Trophoblast cell (in vitro differentiated cells and primary cell): ENCODE results near the gene MYBL2.

Source experiments
- DNase-seq, 2 donors: peaks; one replicate each; pipeline ENCODE4 v3.0.0-alpha.2; 2016
- H2AFZ ChIP-seq: 2 replicates; pipeline ENCODE4 v1.6.1; 2013; ENCODE audit warnings: low read length, moderate library complexity, mild to moderate bottlenecking; ENCODE audit not compliant: insufficient read depth, poor library complexity
- H2AK5ac ChIP-seq: 2 replicates; pipeline ENCODE4 v1.6.1; 2013; ENCODE audit warnings: mild to moderate bottlenecking, low read length
- H2BK120ac ChIP-seq: 2 replicates; pipeline ENCODE4 v1.6.1; 2013; ENCODE audit warnings: low read length, mild to moderate bottlenecking, moderate library complexity; ENCODE audit not compliant: insufficient read depth, poor library complexity
- H2BK12ac ChIP-seq: 2 replicates; pipeline ENCODE4 v1.6.1; 2013; ENCODE audit warnings: mild to moderate bottlenecking, low read length, moderate library complexity
- H2BK5ac ChIP-seq: 2 replicates; pipeline ENCODE4 v1.6.1; 2013; ENCODE audit warnings: low read length, low read depth, moderate library complexity, mild to moderate bottlenecking; ENCODE audit not compliant: poor library complexity
- H3K14ac ChIP-seq: 2 replicates; pipeline ENCODE4 v1.6.1; 2013; ENCODE audit warnings: mild to moderate bottlenecking, low read length
- H3K18ac ChIP-seq: 2 replicates; pipeline ENCODE4 v1.6.1; 2013; ENCODE audit warnings: mild to moderate bottlenecking, low read length
- H3K23ac ChIP-seq: 2 replicates; pipeline ENCODE4 v1.6.1; 2013; ENCODE audit warnings: low read length
- H3K27ac ChIP-seq: 2 replicates; pipeline ENCODE4 v1.5.1; 2013; ENCODE audit warnings: low read depth, mild to moderate bottlenecking, inconsistent platforms, low read length, moderate library complexity
- H3K27me3 ChIP-seq: 2 replicates; pipeline ENCODE4 v1.6.1; 2013; ENCODE audit warnings: inconsistent platforms, mild to moderate bottlenecking, low read length, moderate library complexity; ENCODE audit not compliant: insufficient read depth
- H3K36me3 ChIP-seq, 2 experiments: 1 replicate in 1 of 2; 2 replicates in 1 of 2; pipeline ENCODE4 v1.6.1; 2013; ENCODE audit warnings: low read length in 2 of 2, mild to moderate bottlenecking in 2 of 2, moderate library complexity in 1 of 2; ENCODE audit not compliant: insufficient read depth in 2 of 2, control insufficient read depth in 1 of 2
- H3K4ac ChIP-seq: 2 replicates; pipeline ENCODE4 v1.6.1; 2013; ENCODE audit warnings: low read depth, mild to moderate bottlenecking, low read length, moderate library complexity
- H3K4me1 ChIP-seq, 2 experiments: 1 replicate in 1 of 2; 2 replicates in 1 of 2; pipeline ENCODE4 v1.6.1; 2013; ENCODE audit warnings: low read length in 2 of 2, mild to moderate bottlenecking in 2 of 2, moderate library complexity in 1 of 2; ENCODE audit not compliant: insufficient read depth in 2 of 2, control insufficient read depth in 1 of 2
- H3K4me2 ChIP-seq: 2 replicates; pipeline ENCODE4 v1.6.1; 2013; ENCODE audit warnings: inconsistent platforms, mild to moderate bottlenecking, low read length, moderate library complexity
- H3K4me3 ChIP-seq: 2 replicates; pipeline ENCODE4 v1.5.1; 2013; ENCODE audit warnings: mild to moderate bottlenecking, low read depth, low read length, inconsistent platforms
- H3K79me1 ChIP-seq: one replicate; pipeline ENCODE4 v1.6.1; 2013; ENCODE audit warnings: low read length
- H3K79me2 ChIP-seq: 2 replicates; pipeline ENCODE4 v1.6.1; 2013; ENCODE audit warnings: low read length, mild to moderate bottlenecking; ENCODE audit not compliant: control insufficient read depth, insufficient read depth, poor library complexity
- H3K9ac ChIP-seq: 2 replicates; pipeline ENCODE4 v1.6.1; 2013; ENCODE audit warnings: mild to moderate bottlenecking, low read length
- H3K9me3 ChIP-seq: 2 replicates; pipeline ENCODE4 v1.6.1; 2013; ENCODE audit warnings: low read depth, mild to moderate bottlenecking, control low read depth, inconsistent platforms, low read length; ENCODE audit not compliant: insufficient read depth
- H4K12ac ChIP-seq: 2 replicates; pipeline ENCODE4 v1.6.1; 2013; ENCODE audit warnings: low read depth, mild to moderate bottlenecking, low read length, moderate library complexity
- H4K8ac ChIP-seq: 2 replicates; pipeline ENCODE4 v1.6.1; 2013; ENCODE audit warnings: low read depth, mild to moderate bottlenecking, low read length, moderate library complexity
- H4K91ac ChIP-seq: one replicate; pipeline ENCODE4 v1.6.1; 2013; ENCODE audit warnings: low read depth, mild to moderate bottlenecking, low read length, moderate library complexity
- WGBS: extraction: QIAGEN DNeasy Blood & Tissue Kit; methylation state at CpG from one replicate; pipeline ENCODE4 v1.1.7; 2013; ENCODE audit warnings: missing lambda C conversion rate; ENCODE audit not compliant: insufficient read length, insufficient coverage; ENCODE audit errors: extremely low coverage; 5-methylcytosine and 5-hydroxymethylcytosine counted together

MYBL2 gene

DNA sequence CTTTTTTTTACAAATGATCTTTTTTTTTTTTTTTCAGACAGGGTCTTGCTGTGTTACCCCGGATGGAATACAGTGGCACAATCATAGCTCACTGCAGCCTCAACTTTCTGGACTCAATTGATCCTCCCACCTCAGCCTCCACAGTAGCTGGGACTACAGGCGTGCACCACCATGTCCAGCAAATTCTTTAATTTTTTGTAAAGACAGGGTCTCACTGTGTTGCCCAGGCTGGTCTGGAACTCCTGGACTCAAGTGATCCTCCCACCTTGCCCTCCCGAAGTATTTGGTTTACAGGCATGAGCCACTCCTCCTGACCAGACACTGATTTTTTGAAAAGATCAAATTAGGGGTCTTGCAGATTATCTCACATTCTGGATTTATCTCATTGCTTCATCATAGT lies 11.0 kb upstream of the MYBL2 start:
- Histone ChIP-seq H4K8ac (no peak overlapping the region), H3K4ac (no peak overlapping the region), H3K4me3 (no peak overlapping the region), H3K4me2 (no peak overlapping the region), H3K79me1 (peaks cover 6% of the 10 kb centered on the region), H2BK5ac (no peak overlapping the region), H3K9me3 (no peaks in the 10 kb centered on the region), H4K91ac (no peak overlapping the region), H3K27me3 (no peaks in the 10 kb centered on the region), H3K79me2 (peaks cover 3% of the 10 kb centered on the region), H3K18ac (no peak overlapping the region), H3K36me3 (no peaks in the 10 kb centered on the region), H3K27ac (no peak overlapping the region), H3K4me1 (peaks cover 2 to 4% of the 10 kb centered on the region in 2 experiments), H3K9ac (no peak overlapping the region), H2AK5ac (no peak overlapping the region), H4K12ac (no peak overlapping the region), H2BK12ac (no peak overlapping the region), H2BK120ac (no peak overlapping the region), H2AFZ (no peak overlapping the region), H3K23ac (no peak overlapping the region), H3K14ac (no peak overlapping the region)
- DNase-seq, result no peak
- WGBS, result no CpG with 5 or more reads among the region's 3 CpGs

- Histone ChIP-seq H4K12ac (peak overlapping the region; percentile 79), H3K9me3 (no peaks in the 10 kb centered on the region), H3K4me2 (peak overlapping the region; percentile 98), H3K79me1 (peaks cover 6% of the 10 kb centered on the region), H4K91ac (no peak overlapping the region), H3K27me3 (no peaks in the 10 kb centered on the region), H2BK120ac (no peak overlapping the region), H2BK12ac (no peak overlapping the region), H3K4me1 (peaks cover 2 to 4% of the 10 kb centered on the region in 2 experiments), H3K23ac (no peak overlapping the region), H3K27ac (no peak overlapping the region), H3K9ac (peak overlapping the region; percentile 85), H3K18ac (no peak overlapping the region), H3K79me2 (peaks cover 3% of the 10 kb centered on the region), H3K4ac (no peak overlapping the region), H3K4me3 (no peak overlapping the region), H2BK5ac (no peak overlapping the region), H3K14ac (no peak overlapping the region), H3K36me3 (no peaks in the 10 kb centered on the region), H2AFZ (no peak overlapping the region), H4K8ac (peak overlapping the region; percentile 94), H2AK5ac (no peak overlapping the region)
- no peak for DNase-seq
- no CpG with 5 or more reads among the region's 11 CpGs for WGBS
Observed at GRCh38 chr20:43658069-43658722, 8.7 kb upstream of the MYBL2 start.

- no peak for DNase-seq
- H4K8ac ChIP-seq, result no peak overlapping the region
- WGBS, result no CpG with 5 or more reads among the region's 6 CpGs
Observed at GRCh38 chr20:43658723-43659419, 8.0 kb upstream of the MYBL2 start.

GRCh38 chr20:43662943-43663655 lies 3.8 kb upstream of the MYBL2 start:
- no peak overlapping the region for H3K18ac ChIP-seq

More at GRCh38 chr20:43658723-43659419, 8.0 kb upstream of the MYBL2 start:
- Histone ChIP-seq H3K9ac (no peak overlapping the region), H2BK5ac (no peak overlapping the region), H3K27me3 (no peaks in the 10 kb centered on the region), H4K12ac (no peak overlapping the region), H2BK12ac (no peak overlapping the region), H2AFZ (no peak overlapping the region), H3K79me1 (peaks cover 6% of the 10 kb centered on the region), H3K79me2 (peaks cover 3% of the 10 kb centered on the region), H3K27ac (no peak overlapping the region), H2BK120ac (no peak overlapping the region), H3K4me1 (peaks cover 2 to 4% of the 10 kb centered on the region in 2 experiments), H3K18ac (no peak overlapping the region), H3K4me3 (no peak overlapping the region), H3K23ac (no peak overlapping the region), H3K36me3 (no peaks in the 10 kb centered on the region), H3K9me3 (no peaks in the 10 kb centered on the region), H4K91ac (no peak overlapping the region), H3K14ac (no peak overlapping the region), H2AK5ac (no peak overlapping the region), H3K4ac (no peak overlapping the region), H3K4me2 (no peak overlapping the region)

More at GRCh38 chr20:43662943-43663655, 3.8 kb upstream of the MYBL2 start:
- Histone ChIP-seq H2BK5ac (no peak overlapping the region), H3K4ac (no peak overlapping the region), H3K9ac (no peak overlapping the region), H2BK120ac (no peak overlapping the region), H2AK5ac (no peak overlapping the region), H3K4me2 (no peak overlapping the region), H4K91ac (no peak overlapping the region), H3K79me2 (peaks cover 7% of the 10 kb centered on the region), H3K27me3 (no peaks in the 10 kb centered on the region), H3K27ac (no peak overlapping the region), H3K23ac (no peak overlapping the region), H3K36me3 (no peaks in the 10 kb centered on the region), H3K79me1 (peaks cover 11% of the 10 kb centered on the region), H2AFZ (no peak overlapping the region), H4K8ac (no peak overlapping the region), H4K12ac (no peak overlapping the region), H3K9me3 (no peaks in the 10 kb centered on the region), H2BK12ac (no peak overlapping the region), H3K14ac (no peak overlapping the region), H3K4me1 (peaks cover 17 to 21% of the 10 kb centered on the region in 2 experiments), H3K4me3 (no peak overlapping the region)
- DNase-seq, result peak; percentile 46 to 66
- no CpG with 5 or more reads among the region's 2 CpGs for WGBS
